HG03045 (cell line): ENCODE measurements around the gene NFASC.

Experiments used
- ATAC-seq: cut with Tn5 transposase; IDR thresholded peaks from one replicate; pipeline ENCODE4 v1.9.1; 2021; ENCODE audit warnings: mild to moderate bottlenecking, moderate library complexity; ENCODE audit not compliant: unreplicated experiment

NFASC gene

GRCh38 chr1:204858363-204858821 lies 12.3 kb upstream of the NFASC start:
- ATAC-seq, result no peak

- no peak for ATAC-seq
Observed at GRCh38 chr1:204859861-204860267, 10.8 kb upstream of the NFASC start.

- ATAC-seq, result no peak
Observed at GRCh38 chr1:204863024-204863423, 7.6 kb upstream of the NFASC start.

- ATAC-seq, result no peak
Observed at GRCh38 chr1:204863730-204864129, 6.9 kb upstream of the NFASC start.

GRCh38 chr1:204866051-204866596 lies 4.5 kb upstream of the NFASC start:
- ATAC-seq, result no peak

DNA sequence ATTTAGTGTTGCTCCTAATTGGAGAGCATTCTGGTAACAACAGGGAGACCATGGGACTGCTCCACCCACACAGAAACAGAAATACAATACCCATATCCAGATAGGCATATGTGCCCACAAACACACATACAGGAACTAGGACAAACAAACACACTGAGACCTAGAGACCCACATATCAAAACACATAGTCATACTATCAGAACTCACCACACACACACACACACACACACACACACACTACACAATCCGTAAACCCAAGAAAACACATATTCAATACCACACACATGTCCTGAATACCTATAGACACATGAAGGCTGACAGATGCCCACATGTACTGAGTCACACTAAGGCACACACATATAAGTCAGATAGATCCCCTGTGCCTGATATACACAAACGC lies 3.5 kb upstream of the NFASC start:
- ATAC-seq, result no peak

- no peak for ATAC-seq
Observed at GRCh38 chr1:204867666-204868339, 2.9 kb upstream of the NFASC start.

GRCh38 chr1:204868340-204868700 lies 2.3 kb upstream of the NFASC start:
- no peak for ATAC-seq

DNA sequence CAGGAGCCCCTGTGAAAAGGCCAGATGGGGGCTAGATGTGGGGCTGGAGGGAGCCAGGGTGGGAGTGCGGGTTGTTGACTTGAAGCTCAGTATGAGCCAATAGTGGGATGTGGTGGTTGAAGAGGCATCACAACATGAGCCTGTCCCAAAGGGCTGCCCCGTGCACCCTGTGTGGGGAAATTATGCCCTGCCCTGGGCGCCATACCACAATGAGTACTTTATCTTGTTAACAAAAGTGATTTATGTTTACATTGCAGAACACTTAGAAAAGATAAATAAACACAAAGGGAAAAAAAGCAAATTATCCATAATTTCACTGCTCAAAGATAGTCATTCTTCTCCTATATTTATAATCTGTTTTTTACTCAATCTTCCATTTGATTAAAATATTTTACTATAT lies 1.6 kb upstream of the NFASC start:
- ATAC-seq, result no peak

GRCh38 chr1:204871405-204872037 lies 859 bp downstream of the NFASC start:
- no peak for ATAC-seq

GRCh38 chr1:204872262-204872881 lies 1.7 kb downstream of the NFASC start:
- no peak for ATAC-seq

- ATAC-seq, result no peak
Observed at GRCh38 chr1:204873176-204873575, 2.5 kb downstream of the NFASC start.

DNA sequence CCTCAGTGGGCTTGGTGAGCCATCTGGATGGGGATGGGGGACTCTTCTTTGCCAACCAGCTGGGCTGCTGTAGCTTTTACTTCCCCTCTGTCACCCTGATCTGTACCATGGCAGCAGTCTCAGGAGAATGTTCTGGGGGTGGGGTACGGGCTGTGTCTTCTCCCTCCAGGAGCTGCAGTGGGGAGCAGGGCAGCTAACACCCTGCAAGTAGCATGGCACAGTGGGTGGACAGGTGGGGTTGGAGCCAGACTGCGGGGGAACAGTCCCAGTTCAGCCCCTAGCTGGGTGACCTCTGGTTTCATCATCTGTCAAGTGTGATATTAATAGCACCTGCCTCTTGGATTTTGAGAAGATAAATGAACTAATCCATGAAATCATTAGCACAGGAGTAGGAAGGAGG lies 3.1 kb downstream of the NFASC start:
- no peak for ATAC-seq

- no peak for ATAC-seq
Observed at GRCh38 chr1:204874274-204874673, 3.6 kb downstream of the NFASC start.

GRCh38 chr1:204875255-204875654 lies 4.6 kb downstream of the NFASC start:
- ATAC-seq, result no peak

DNA sequence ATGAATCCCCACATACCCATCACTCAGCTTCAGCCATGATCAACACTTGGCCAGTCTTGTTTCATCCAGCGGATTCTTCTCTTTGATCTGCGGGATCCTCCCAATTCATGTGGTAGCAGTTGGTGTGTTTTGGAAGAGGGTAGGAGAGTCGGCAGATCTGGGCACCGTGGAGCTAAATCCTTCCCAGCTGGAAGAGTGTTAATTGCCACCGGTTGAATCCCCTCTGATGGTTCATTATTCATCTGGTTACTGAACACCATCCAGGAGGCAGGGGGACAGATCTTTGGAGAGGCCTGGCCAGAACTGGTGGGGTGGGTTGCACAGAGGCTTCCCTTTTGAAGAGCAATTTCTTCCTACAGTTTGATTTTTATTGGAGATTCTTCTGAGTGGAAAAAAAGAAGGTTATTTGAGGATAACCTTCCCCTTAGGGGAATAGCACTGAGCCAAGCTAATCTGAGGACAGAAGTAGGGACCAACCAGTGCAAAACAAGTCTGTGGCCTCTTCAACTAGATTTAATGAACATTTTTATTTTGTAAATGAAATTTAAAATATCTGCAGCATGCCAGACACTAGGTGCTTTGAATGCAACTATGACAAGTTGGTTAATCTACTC lies 8.1 kb downstream of the NFASC start:
- no peak for ATAC-seq

GRCh38 chr1:204879351-204879750 lies 8.7 kb downstream of the NFASC start:
- ATAC-seq, result no peak

- ATAC-seq, result no peak
Observed at GRCh38 chr1:204880906-204881305, 10.2 kb downstream of the NFASC start.

DNA sequence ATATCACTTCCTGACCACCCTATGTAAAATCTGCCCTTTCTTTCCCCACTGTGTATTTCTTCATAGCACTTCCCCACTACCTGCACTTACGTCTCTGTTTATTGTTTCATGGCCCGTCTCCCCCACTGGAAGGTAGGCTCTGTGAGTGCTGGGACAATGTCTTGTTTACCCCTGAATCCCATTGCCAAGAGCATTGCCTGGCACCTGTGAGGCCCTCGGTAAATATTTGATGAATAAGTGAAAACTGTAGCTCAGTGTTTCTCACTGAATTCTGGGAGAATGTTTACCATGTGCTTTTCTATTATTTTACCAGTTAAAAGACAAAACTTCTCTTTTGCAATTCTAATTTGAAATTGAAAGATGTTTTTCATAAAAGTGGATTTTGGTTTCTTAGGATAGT lies 11.8 kb downstream of the NFASC start:
- no peak for ATAC-seq

GRCh38 chr1:204883405-204883804 lies 12.7 kb downstream of the NFASC start:
- ATAC-seq, result no peak

DNA sequence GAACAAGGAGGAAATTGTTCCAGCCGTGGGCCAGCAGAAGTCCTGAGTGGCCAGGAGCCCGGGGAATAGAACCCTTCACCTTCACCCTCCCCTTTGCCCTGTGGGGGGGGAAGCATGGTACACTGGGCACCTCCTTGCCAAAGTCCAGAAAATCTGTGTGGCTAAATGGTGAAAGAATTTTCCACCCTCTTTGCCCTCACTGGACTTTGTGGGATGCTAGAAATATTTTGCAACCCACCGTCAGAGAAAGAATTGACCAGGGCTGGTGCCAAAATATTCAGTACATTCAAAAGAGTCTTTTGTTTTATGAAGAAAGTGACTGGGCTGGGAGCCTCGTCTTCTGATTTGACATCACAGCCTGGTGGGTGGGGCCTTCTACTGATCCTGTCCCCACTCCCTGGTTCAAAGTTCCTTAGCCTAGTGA lies 14.6 kb downstream of the NFASC start:
- ATAC-seq, result no peak

- ATAC-seq, result no peak
Observed at GRCh38 chr1:204885790-204886189, 15.1 kb downstream of the NFASC start.
